Neuronal stem cell (in vitro differentiated cells): ENCODE results near the gene GAPVD1.
"Not testable (repeated sequence)": the region's sequence is repeated elsewhere in the genome, so short reads cannot be mapped to it uniquely, and the experiment has no call there.

Source experiments
- DNase-seq: peaks from one replicate; pipeline ENCODE4 v3.0.0-alpha.2; 2013; ENCODE audit warnings: low spot score
- H2AFZ ChIP-seq: one replicate; pipeline ENCODE4 v1.6.1; 2013; ENCODE audit warnings: mild to moderate bottlenecking, low read length, inconsistent platforms
- H2AK5ac ChIP-seq: 2 replicates; pipeline ENCODE4 v1.6.1; 2013; ENCODE audit warnings: low read depth, mild to moderate bottlenecking, inconsistent platforms, low read length, moderate library complexity, mixed read lengths
- H2BK120ac ChIP-seq: 2 replicates; pipeline ENCODE4 v1.6.1; 2013; ENCODE audit warnings: low read depth, mild to moderate bottlenecking, inconsistent platforms, low read length, moderate library complexity, mixed read lengths
- H2BK12ac ChIP-seq: one replicate; pipeline ENCODE4 v1.6.1; 2013; ENCODE audit warnings: low read length, inconsistent platforms
- H2BK15ac ChIP-seq: 2 replicates; pipeline ENCODE4 v1.6.1; 2013; ENCODE audit warnings: mild to moderate bottlenecking, low read length, inconsistent platforms, mixed read lengths
- H2BK5ac ChIP-seq: one replicate; pipeline ENCODE4 v1.6.1; 2013; ENCODE audit warnings: inconsistent platforms, mild to moderate bottlenecking, low read length, moderate library complexity
- H3K14ac ChIP-seq: one replicate; pipeline ENCODE4 v1.6.1; 2013; ENCODE audit warnings: low read length, inconsistent platforms
- H3K18ac ChIP-seq: 2 replicates; pipeline ENCODE4 v1.6.1; 2013; ENCODE audit warnings: low read length, inconsistent platforms
- H3K23ac ChIP-seq: 2 replicates; pipeline ENCODE4 v1.6.1; 2013; ENCODE audit warnings: low read depth, mild to moderate bottlenecking, mixed read lengths, low read length, inconsistent platforms; ENCODE audit not compliant: poor library complexity
- H3K27ac ChIP-seq: replicated peaks from 3 replicates; pipeline ENCODE4 v1.5.1; 2013; ENCODE audit warnings: low read length, inconsistent platforms
- H3K27me3 ChIP-seq, 3 experiments: 2 replicates each; pipeline ENCODE4 v1.6.1; 2013; ENCODE audit warnings: low read length in 3 of 3, mild to moderate bottlenecking in 2 of 3, inconsistent platforms in 1 of 3, low read depth in 1 of 3, mixed read lengths in 1 of 3, moderate library complexity in 1 of 3; ENCODE audit not compliant: control insufficient read depth in 3 of 3, insufficient read depth in 3 of 3
- H3K36me3 ChIP-seq, 2 donors: replicated peaks in 1 of 2; 2 replicates each; pipeline ENCODE4 v1.6.1; 2013; ENCODE audit warnings: low read length in 2 of 2; ENCODE audit not compliant: control insufficient read depth in 2 of 2, insufficient read depth in 2 of 2
- H3K4ac ChIP-seq: 2 replicates; pipeline ENCODE4 v1.6.1; 2013; ENCODE audit warnings: inconsistent platforms, mild to moderate bottlenecking, low read length, moderate library complexity
- H3K4me1 ChIP-seq, 2 donors: 1 replicate in 1 of 2; 2 replicates in 1 of 2; pipeline ENCODE4 v1.6.1; 2013; ENCODE audit warnings: low read length in 2 of 2, low read depth in 1 of 2; ENCODE audit not compliant: control insufficient read depth in 2 of 2, insufficient read depth in 1 of 2
- H3K4me2 ChIP-seq: one replicate; pipeline ENCODE4 v1.6.1; 2013; ENCODE audit warnings: mild to moderate bottlenecking, low read length, inconsistent platforms; ENCODE audit not compliant: insufficient read depth, poor library complexity, severe bottlenecking
- H3K4me3 ChIP-seq, 2 donors: 2 replicates each; pipeline ENCODE4 v1.5.1; 2013; ENCODE audit warnings: low read length in 2 of 2, mild to moderate bottlenecking in 2 of 2, inconsistent platforms in 1 of 2, moderate library complexity in 1 of 2
- H3K79me1 ChIP-seq: one replicate; pipeline ENCODE4 v1.6.1; 2013; ENCODE audit warnings: low read depth, mild to moderate bottlenecking, inconsistent platforms, low read length, moderate library complexity
- H3K9ac ChIP-seq: one replicate; pipeline ENCODE4 v1.6.1; 2013; ENCODE audit warnings: mild to moderate bottlenecking, low read depth, low read length, inconsistent platforms; ENCODE audit not compliant: poor library complexity
- H3K9me3 ChIP-seq, 2 donors: replicated peaks in 1 of 2; 2 replicates each; pipeline versions ENCODE3 to v1.6.1; 2013; ENCODE audit warnings: low read length in 2 of 2, mild to moderate bottlenecking in 2 of 2, inconsistent platforms in 1 of 2, low read depth in 1 of 2, mixed read lengths in 1 of 2, moderate library complexity in 1 of 2; ENCODE audit not compliant: control insufficient read depth in 2 of 2, insufficient read depth in 1 of 2
- H4K8ac ChIP-seq: one replicate; pipeline ENCODE4 v1.6.1; 2013; ENCODE audit warnings: low read depth, mild to moderate bottlenecking, inconsistent platforms, low read length, moderate library complexity
- H4K91ac ChIP-seq: one replicate; pipeline ENCODE4 v1.6.1; 2013; ENCODE audit warnings: low read length, low read depth, mild to moderate bottlenecking, inconsistent platforms; ENCODE audit not compliant: poor library complexity
- WGBS, 2 donors: extraction: QIAGEN DNeasy Blood & Tissue Kit; methylation state at CpG; one replicate each; pipeline ENCODE4 v1.1.7; 2013; ENCODE audit warnings: missing lambda C conversion rate in 2 of 2, mixed read lengths in 1 of 2; ENCODE audit not compliant: insufficient read length in 2 of 2, insufficient replicate concordance in 1 of 2; ENCODE audit errors: extremely low coverage in 2 of 2; 5-methylcytosine and 5-hydroxymethylcytosine counted together

GAPVD1 gene

GRCh38 chr9:125316359-125316758 is 54.7 kb downstream of the GAPVD1 start:
- H3K4me1 ChIP-seq, H3K18ac ChIP-seq, H2BK120ac ChIP-seq, H2BK15ac ChIP-seq, H3K27me3 ChIP-seq, H3K14ac ChIP-seq, H3K79me1 ChIP-seq, DNase-seq, H2BK5ac ChIP-seq, H3K23ac ChIP-seq, H3K4me2 ChIP-seq, H2AFZ ChIP-seq, H2AK5ac ChIP-seq, H3K4me3 ChIP-seq, H3K4ac ChIP-seq, H2BK12ac ChIP-seq, H3K27ac ChIP-seq, H3K9ac ChIP-seq, H4K91ac ChIP-seq, H4K8ac ChIP-seq: not testable (repeated sequence)
- WGBS, 2 donors, result no CpG with 5 or more reads among the region's 3 CpGs
- Histone ChIP-seq H3K9me3 (peaks cover 0 to 34% of the 10 kb centered on the region in 2 donors), H3K36me3 (peaks cover 6 to 77% of the 10 kb centered on the region in 2 donors)

- no peak overlapping the region for H3K4me2 ChIP-seq
- H3K4me3 ChIP-seq, result no peak overlapping the region
- H3K4me1 ChIP-seq, result no peaks in the 10 kb centered on the region
- no peak for DNase-seq
- no peak overlapping the region for H3K18ac ChIP-seq
- no peak overlapping the region for H2AFZ ChIP-seq
- no peak overlapping the region for H3K23ac ChIP-seq
- H3K27ac ChIP-seq, result no peak overlapping the region
- no peak overlapping the region for H3K9ac ChIP-seq
- H3K4ac ChIP-seq, result no peak overlapping the region
- no peak overlapping the region for H2BK5ac ChIP-seq
- no CpG with 5 or more reads among the region's 3 CpGs for WGBS, 2 donors
- peaks cover 4 to 75% of the 10 kb centered on the region in 2 donors for H3K36me3 ChIP-seq
- H3K14ac ChIP-seq, result no peak overlapping the region
- H3K9me3 ChIP-seq, result peaks cover 0 to 31% of the 10 kb centered on the region in 2 donors
- no peak overlapping the region for H2AK5ac ChIP-seq
- no peak overlapping the region for H2BK15ac ChIP-seq
- no peaks in the 10 kb centered on the region for H3K79me1 ChIP-seq
- no peak overlapping the region for H4K91ac ChIP-seq
- no peak overlapping the region for H4K8ac ChIP-seq
- H3K27me3 ChIP-seq, result no peaks in the 10 kb centered on the region
- H2BK12ac ChIP-seq, result no peak overlapping the region
- H2BK120ac ChIP-seq, result no peak overlapping the region
Measured at GRCh38 chr9:125317704-125318103, 56.1 kb downstream of the GAPVD1 start.

GRCh38 chr9:125321496-125321895 is 59.9 kb downstream of the GAPVD1 start:
- no peak overlapping the region for H3K4me2 ChIP-seq
- H3K4me3 ChIP-seq, result no peak overlapping the region
- no peak overlapping the region for H4K8ac ChIP-seq
- H3K4ac ChIP-seq, result no peak overlapping the region
- no peak for DNase-seq
- H3K9ac ChIP-seq, result no peak overlapping the region
- peaks cover 3 to 71% of the 10 kb centered on the region in 2 donors for H3K36me3 ChIP-seq
- no peak overlapping the region for H2BK12ac ChIP-seq
- peaks cover 0 to 18% of the 10 kb centered on the region in 2 donors for H3K9me3 ChIP-seq
- H4K91ac ChIP-seq, result no peak overlapping the region
- H3K27ac ChIP-seq, result no peak overlapping the region
- no peak overlapping the region for H3K14ac ChIP-seq
- H3K18ac ChIP-seq, result no peak overlapping the region
- H2BK15ac ChIP-seq, result no peak overlapping the region
- no peak overlapping the region for H2BK5ac ChIP-seq
- H3K23ac ChIP-seq, result no peak overlapping the region
- WGBS, 2 donors, result no CpG with 5 or more reads among the region's 3 CpGs
- H2AFZ ChIP-seq, result no peak overlapping the region
- H2BK120ac ChIP-seq, result no peak overlapping the region
- no peak overlapping the region for H2AK5ac ChIP-seq
- H3K79me1 ChIP-seq, result no peaks in the 10 kb centered on the region
- no peaks in the 10 kb centered on the region for H3K27me3 ChIP-seq
- no peaks in the 10 kb centered on the region for H3K4me1 ChIP-seq

GRCh38 chr9:125323615-125324014 is 62.0 kb downstream of the GAPVD1 start:
- H3K4me3 ChIP-seq, result no peak overlapping the region
- no peak overlapping the region for H2BK120ac ChIP-seq
- H3K4me1 ChIP-seq, result no peaks in the 10 kb centered on the region
- H3K4ac ChIP-seq, result no peak overlapping the region
- no peak overlapping the region for H3K9ac ChIP-seq
- H3K4me2 ChIP-seq, result no peak overlapping the region
- no peak overlapping the region for H3K27ac ChIP-seq
- H4K8ac ChIP-seq, result no peak overlapping the region
- no peak overlapping the region for H2AFZ ChIP-seq
- H3K27me3 ChIP-seq, result no peaks in the 10 kb centered on the region
- H2AK5ac ChIP-seq, result no peak overlapping the region
- no peak overlapping the region for H3K14ac ChIP-seq
- H3K79me1 ChIP-seq, result no peaks in the 10 kb centered on the region
- peaks cover 0 to under 1% of the 10 kb centered on the region in 2 donors for H3K9me3 ChIP-seq
- WGBS, 2 donors, result no CpG with 5 or more reads among the region's 1 CpG
- no peak overlapping the region for H2BK12ac ChIP-seq
- no peak overlapping the region for H2BK15ac ChIP-seq
- no peak overlapping the region for H4K91ac ChIP-seq
- peaks cover 3 to 68% of the 10 kb centered on the region in 2 donors for H3K36me3 ChIP-seq
- no peak for DNase-seq
- H2BK5ac ChIP-seq, result no peak overlapping the region
- H3K18ac ChIP-seq, result no peak overlapping the region
- H3K23ac ChIP-seq, result no peak overlapping the region
